ENCODE measurements around the gene MYL6B.
A peak's percentile ranks its signal among the peaks of the same experiment; 100 is the strongest.
"Not testable (repeated sequence)": the region's sequence is repeated elsewhere in the genome, so short reads cannot be mapped to it uniquely, and the experiment has no call there.

The MYL6B gene

DNA sequence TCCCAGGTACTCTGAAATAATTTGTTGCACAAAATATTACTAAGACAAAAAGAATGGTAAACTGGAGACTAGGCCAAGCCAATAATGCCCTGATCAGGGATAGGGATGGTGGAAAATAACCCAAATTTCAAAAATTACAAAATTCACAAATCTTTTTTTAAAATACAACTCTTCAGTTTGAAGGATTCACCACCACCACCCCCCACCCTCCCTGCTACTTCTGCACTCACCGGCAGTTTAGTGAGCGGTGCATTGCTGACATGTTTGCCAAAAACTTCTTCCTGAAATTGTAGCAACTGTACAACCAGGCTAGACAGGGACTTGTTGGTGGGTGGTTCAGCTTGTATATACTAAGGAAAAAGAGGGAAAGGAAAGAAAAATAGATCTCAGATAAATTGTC, 34.6 kb downstream of the MYL6B start:
- DNase-seq = no peak

DNA sequence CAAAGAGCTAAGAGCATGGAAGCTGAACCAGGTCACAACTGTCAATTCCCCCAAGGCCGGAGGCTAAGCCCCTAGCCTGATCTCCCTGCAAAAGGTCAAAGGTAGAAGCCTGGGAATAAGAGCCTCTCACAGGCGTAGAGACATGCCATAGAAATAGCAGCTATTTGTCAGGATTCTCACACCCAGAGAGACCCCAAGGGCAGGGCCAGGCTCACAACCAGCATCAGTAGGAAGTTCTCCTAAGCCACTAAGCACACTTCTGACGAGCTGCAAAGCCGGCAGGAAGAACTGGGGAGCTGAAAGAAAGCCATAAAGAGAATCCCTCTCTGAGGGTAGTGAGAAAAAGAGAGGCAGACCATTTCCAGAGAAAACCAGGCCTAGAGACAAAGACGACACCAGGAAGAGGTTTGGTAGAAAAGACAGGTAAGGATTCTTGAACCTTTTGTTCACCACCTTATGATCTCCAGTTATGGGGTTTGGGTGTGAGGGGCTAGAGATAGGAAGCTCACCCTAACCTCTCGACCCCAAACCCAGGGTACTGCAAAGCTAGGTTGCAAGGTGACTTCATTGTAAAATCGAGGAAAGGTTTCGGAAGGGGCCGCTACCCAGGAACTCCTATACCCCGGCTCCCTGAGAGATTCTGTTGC, 35.9 kb downstream of the MYL6B start:
- DNase-seq = no peak

DNA sequence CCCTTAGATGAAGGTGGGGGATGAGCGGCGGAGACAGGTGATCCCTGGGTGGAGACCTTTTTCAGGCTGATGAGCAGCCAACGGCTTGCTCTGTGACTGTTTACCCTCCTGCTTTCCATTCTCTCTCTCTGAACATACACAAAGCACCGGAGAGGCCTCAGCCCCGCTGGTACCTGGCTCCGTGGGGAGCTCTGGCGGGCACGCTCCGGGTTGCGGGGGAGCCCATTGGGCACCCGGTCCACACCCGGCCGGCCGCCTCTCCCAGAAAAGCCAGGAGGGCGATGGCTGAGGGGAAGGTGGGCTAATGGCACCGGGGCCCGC, 36.4 kb downstream of the MYL6B start:
- no peak for DNase-seq

DNA sequence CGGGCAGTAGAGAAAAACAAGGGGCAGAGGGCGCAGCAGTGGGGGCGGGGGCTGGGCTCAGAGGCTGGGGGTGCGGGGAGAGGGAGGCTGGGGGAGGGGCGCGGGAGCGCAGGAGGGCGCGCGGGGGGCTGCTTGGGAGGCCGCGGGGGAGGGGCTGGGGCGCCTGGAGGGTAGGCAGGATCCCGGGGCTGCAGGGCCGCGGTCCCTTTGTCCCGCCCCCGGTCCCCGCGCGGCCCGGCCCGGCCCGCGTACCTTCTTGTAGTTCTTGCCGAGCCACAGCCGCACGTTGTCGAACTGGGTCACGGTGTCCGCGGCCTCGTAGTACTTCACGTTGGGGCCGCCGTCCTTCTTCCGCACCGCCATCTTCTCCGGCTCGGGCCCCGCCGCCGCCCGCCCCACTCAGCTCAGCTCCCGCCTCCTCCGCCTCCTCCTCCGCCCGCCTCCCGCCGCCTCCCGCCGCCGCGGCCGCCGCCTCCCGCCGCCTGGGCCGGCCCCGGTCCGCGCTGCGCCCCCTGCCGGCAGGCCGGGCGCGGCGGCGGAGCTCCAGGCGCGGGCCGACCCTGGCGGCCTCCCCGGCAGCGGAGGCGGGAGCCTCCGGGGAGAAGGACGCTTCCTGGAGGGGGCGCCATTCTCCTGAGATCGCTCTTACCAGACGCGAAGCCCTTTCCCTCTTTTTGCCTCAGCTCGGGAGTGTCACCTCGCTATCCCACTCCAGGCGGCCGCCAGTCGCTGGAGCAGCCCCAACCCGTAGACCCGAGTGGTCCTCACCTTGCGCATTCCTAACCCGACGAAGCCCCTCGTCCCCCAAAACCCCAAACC, 36.9 kb downstream of the MYL6B start, which contains the start of gene SMARCC2:
Gene SMARCC2 (minus strand): TSS at position 385 of the 819 bp plus-strand sequence. CDS start 22 bp downstream, at position 363.
- DNase-seq = peak; percentile 74

DNA sequence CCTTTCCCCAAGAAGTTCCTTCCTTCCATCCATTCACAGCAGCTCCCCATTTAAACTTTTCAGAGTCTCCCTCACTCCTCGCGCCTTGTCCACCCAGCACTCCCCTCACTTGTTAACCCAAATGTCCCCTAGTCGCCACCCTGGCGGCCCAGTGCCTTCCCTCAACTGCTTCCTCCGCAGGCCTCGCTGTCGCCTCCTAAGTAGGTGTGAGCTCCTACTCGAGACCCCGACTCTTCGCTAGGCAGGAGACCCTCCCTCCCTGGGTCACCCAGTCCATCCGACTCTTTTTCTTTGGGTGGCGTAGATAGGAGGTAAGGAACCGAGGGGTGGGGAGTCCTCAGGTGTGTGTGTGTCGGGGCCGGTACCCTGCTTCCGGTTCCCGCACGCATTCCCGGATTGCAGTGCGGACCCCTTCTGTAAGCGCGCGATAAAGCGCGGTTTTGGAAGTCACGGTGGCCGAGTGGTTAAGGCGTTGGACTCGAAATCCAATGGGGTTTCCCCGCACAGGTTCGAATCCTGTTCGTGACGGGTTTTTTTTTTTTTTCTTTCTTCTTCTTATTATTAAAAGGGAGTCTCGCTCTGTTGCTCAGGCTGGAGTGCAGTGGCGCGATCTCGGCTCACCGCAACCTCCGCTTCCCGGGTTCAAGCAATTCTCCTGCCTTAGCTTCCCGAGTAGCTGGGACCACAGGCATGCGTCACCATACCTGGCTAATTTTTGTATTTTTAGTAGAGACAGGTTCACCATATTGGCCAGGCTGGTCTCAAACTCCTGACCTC, 37.7 kb downstream of the MYL6B start:
- peak; percentile 53 for DNase-seq

DNA sequence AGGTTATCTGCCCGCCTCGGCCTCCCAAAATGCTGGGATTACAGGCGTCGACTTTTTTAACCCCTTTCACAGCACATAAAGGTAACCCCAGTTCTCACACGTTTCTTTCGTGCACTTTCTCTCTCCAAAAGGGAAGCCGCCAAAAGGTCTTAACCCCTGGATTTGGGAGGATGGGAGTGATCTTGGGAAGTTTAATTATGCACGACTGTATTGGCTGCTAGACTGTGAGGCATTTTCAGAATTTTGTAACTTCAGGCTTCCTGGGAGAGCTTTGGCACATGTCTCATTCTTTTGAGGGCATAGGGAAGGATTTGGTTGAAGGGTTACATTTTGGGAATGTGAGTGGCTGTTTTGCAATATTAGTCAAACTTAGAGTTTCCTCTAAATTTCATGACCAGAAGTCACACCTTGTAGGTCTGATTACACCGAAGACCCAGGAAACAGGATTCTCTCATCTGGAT, 38.3 kb downstream of the MYL6B start:
- DNase-seq = no peak

DNA sequence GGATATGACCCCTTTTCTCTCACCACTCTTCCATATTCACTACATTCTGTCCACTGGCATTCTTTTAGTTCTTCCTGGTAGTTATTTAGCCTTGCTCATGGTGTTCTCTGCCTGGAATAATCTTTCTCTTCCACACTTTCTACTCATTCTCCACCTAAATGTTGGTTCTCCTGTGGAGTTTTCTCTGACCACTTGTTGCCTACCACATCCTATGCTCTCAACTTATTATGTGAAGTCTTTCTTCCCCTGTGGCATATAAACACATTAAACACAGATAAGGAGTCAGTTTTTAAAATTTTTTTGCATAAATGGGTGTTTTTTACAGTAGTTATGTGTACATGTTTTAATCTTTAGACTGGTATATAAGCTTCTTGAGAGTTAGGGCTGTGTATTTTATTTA, 40.2 kb downstream of the MYL6B start:
- DNase-seq = no peak

DNA sequence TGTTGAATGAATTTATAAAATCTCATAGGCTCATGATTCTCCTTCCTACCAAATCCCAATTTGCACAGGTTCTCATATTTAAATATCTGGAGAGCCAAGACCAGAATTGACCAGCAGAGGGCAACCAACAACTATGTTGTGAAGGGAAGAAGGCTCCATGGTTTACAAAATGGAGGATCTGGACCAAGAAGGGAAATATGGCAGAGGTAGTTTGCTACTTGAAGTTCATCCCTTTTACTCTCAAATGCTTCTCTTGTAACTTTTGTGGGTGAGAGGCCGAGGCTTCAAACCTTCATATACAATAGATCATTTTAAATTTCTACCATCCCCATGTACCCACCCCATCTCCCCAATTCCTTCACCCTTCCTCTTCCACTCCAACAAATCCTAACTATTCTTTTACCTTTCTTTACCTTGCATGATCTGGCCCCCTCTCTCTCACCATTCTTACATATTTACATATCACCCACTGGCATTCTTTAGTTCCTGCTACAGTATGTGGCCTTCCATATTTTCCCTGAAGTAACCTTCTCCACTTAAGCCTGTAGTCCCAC, 40.7 kb downstream of the MYL6B start:
- DNase-seq = peak; percentile 41

DNA sequence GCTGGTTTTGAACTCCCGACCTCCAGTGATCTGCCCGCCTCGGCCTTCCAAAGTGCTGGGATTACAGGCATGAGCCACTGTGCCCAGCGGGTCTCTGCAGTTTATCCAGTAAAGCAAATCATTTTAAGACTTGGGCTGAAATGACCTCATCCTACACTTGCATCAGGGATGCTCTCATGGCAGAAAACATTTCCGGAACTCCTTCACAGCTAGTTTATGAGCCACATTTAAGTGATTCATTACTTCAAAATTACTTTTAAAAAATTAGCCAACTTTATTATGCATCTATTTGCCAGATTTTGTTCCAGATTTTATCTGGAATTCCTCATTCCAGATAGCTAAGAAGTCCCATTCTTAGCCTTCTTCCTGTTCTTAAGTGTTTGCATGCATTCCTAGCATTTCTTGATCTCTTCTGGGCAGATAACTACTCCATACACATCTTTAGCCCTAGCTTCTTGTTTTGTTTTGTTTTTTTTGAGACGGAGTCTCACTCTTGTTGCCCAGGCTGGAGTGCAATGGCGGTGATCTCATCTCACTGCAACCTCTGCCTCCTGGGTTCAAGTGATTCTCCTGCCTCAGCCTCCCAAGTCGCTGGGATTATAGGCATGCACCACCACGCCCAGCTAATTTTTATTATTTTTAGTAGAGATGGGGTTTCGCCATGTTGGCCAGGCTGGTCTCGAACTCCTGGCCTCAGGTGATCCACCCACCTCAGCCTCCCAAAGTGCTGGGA, 44.6 kb downstream of the MYL6B start:
- DNase-seq = not testable (repeated sequence)

DNA sequence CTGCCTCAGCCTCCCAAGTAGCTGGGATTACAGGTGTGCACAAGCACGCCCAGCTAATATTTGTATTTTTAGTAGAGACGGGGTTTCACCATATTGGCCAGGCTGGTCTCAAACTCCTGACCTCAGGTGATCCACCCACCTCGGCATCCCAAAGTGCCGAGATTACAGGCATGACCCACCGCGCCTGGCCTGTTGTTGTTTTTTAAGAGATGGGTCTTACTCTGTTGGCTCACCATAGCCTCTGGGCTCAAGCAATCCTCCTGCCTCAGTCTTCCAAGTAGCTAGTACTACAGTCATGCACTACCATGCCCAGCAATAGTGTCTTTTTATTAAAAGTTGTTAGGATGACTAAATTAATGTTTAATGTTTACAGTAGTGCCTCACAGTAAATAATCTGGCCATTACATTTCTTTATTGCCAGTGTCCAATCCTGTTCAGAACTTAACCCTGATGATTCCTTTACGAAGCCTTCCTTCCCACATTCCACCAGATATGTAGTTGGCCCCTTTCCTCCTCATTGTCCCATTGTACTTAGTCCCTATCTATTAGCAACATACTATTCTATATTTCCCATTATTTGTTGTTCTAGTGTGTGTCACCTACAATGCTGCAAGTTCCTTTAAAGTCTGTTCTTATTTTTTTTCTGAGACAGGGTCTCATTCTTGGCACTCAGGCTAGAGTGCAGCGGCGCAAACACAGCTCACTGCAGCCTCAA, 45.7 kb downstream of the MYL6B start:
- DNase-seq = no peak

DNA sequence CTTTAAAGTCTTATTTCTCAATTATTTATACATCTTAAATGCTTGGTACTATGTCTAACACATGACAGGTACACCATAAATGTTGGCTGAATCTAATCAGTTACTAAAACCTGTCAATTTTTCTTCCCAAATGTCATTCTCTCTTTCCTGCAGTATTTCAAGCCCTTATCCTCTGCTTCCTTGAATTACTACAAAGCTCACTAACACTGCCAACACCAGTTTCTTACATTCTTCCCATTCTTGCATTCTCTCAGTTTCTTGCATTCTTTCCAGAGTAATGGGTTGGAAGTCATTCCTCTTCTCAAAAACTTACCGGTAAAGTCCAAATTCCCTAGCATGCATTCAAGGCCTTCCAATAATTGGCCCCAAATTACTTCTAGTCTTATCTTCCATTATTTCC, 46.4 kb downstream of the MYL6B start:
- no peak for DNase-seq

DNA sequence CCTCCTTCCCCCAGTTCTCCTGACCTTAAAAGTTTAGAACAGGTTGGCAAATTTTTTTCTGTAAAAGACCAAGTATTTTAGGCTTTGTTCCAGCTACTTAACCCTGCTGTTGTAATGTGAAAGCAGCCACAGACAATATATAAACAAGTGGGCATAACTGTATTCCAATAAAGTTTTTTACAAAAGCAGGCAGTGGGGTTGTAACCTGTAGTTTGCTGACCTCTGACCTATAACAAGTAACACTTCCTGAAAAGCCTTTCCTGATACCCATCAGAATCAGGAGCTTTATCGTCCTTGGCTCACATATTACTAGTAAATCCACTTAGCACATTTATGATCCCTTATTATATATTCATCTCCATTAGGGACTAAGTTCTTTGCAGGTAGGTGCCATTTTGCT, 50.0 kb downstream of the MYL6B start:
- no peak for DNase-seq

DNA sequence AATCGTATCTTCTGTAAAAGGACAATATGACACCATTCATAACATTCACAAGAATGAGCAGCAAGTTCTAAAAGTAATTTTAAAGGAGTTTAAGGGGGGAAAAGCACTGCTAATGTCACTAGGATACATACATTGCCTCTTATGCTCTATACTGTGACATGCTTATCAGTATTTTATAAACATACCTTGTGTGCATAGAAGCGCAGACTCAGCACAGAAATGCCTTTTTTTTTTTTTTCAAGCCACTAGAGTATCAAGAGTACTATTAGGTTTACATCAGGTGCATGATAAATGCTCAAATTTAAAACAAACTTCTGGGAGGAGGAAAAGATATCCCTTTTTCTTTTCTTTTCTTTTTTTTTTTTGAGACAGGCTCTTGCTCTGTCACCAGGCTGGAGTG, 50.5 kb downstream of the MYL6B start:
- no peak for DNase-seq

DNA sequence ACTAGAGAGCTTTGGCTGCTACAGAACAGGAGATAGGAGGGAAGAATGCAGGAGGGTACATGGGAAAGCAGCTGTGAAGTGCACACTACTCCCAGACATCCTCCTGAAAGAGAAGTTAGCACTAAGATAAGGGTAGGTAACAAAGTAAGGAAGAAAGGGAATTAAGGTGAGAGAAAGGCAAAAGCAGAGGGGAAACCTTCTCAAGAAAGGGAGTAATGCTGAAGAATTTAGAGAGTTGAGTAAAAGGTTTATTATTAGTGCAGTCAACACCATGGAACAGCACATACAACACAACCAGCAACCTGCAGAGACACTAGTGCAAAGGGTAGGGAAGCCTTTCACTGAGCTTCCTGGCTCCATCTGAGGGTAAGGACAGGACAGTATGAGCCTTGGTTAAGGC, 51.9 kb downstream of the MYL6B start:
- DNase-seq = no peak

DNA sequence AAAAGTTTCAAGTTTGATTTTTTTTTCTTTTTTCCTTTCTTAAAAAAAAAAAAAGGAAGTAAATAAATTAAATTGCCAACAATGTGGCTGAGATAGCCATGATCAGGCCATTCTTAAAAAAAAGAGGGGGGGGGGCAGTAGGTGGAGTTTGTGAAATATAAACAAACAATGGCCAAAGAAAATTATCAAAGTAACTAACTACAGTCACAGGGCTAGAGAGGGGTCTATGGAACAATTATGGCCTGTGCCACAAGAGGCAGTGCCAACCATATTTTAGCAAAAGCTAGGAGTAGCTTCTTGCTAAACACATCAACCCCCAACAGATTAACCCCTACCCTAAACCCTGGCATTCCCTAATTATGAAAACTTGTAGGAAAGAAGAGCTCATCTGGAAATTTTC, 53.1 kb downstream of the MYL6B start:
- DNase-seq = no peak

DNA sequence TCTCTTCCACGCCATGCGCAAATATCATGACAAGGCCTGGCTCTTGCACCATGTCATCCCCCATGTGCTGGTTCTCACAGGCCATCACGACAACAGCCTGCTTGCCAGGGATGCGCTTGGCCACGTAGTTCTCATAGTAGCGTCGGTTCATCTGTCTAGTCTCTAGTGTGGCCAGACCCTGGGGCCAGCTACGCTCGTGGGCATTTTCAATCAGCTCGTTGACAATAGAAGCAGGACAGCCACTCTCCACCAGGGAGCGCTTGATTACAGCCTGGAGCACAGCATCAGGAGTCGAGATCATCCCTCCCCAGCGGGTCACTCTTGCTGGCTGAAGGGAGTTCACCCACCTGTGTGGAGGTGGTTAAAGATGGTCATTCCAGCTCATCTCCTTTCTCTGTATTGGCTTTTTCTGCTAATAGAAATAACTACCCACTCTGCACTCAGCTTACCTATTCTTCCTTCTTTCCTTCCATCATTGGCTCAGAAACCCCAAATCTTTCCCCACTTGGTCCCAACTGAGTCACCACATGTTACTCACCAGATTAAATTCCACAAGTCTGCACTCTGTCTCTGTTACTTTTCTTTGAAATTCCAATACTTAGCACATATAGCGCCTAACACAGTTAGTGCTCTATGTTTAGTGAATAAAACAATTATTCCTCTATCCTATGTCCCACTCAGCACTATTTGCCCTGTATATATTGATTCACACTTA, 54.2 kb downstream of the MYL6B start:
- no peak for DNase-seq

Measured in activated CD4-positive, alpha-beta T cell treated with anti-CD3 and anti-CD28 coated beads for 1 hour (primary cell).